Keratinocyte (primary cell): Measurements from ENCODE around the gene ZNRF1. TPM values are rescaled to one million over a fixed set of nuclear protein-coding genes. Genes with fewer than 3 reads are reported as not detected.

Experiments
- DNase-seq: peaks from one replicate; pipeline ENCODE4 v3.0.0-alpha.2; 2011; ENCODE audit warnings: low read depth, missing footprints, low spot score
- FAIRE-seq: peaks from 2 replicates; lab custom pipeline; 2011; peaks lifted over from hg19 to GRCh38; lab: Jason Lieb, UNC
- H2AFZ ChIP-seq: 2 replicates; pipeline ENCODE4 v1.6.0; 2012; ENCODE audit warnings: low read length, control low read depth, inconsistent platforms; ENCODE audit not compliant: control insufficient read depth
- H3K27ac ChIP-seq: 2 replicates; pipeline ENCODE4 v1.5.1; 2011; ENCODE audit warnings: low read length; ENCODE audit not compliant: control insufficient read depth, insufficient read depth
- H3K27me3 ChIP-seq: 3 replicates; pipeline ENCODE4 v1.6.0; 2011; ENCODE audit warnings: low read length; ENCODE audit not compliant: control insufficient read depth, insufficient read depth; ENCODE audit errors: extremely low read depth
- H3K36me3 ChIP-seq, 2 experiments: 2 replicates in 1 of 2; 3 replicates in 1 of 2; pipeline ENCODE4 v1.5.1; 2011; ENCODE audit warnings: low read length in 2 of 2, mild to moderate bottlenecking in 1 of 2; ENCODE audit not compliant: control insufficient read depth in 2 of 2, insufficient read depth in 2 of 2; ENCODE audit errors: extremely low read depth in 1 of 2
- H3K4me1 ChIP-seq: 3 replicates; pipeline ENCODE4 v1.5.1; 2011; ENCODE audit warnings: low read length; ENCODE audit not compliant: control insufficient read depth, insufficient read depth; ENCODE audit errors: extremely low read depth
- H3K4me2 ChIP-seq: 3 replicates; pipeline ENCODE4 v1.6.0; 2011; ENCODE audit warnings: low read depth, low read length; ENCODE audit not compliant: control insufficient read depth, insufficient read depth; ENCODE audit errors: extremely low read depth
- H3K4me3 ChIP-seq, 3 experiments: fragments of 200-600 bp in 1 of 3; sonication (generic) in 1 of 3; 2 replicates in 2 of 3; 3 replicates in 1 of 3; pipeline ENCODE4 v1.5.1; 2011 to 2016; ENCODE audit warnings: low read length in 3 of 3, mild to moderate bottlenecking in 3 of 3, control low read depth in 2 of 3, inconsistent platforms in 1 of 3, low read depth in 1 of 3, mixed read lengths in 1 of 3, mixed run types in 1 of 3, moderate library complexity in 1 of 3; ENCODE audit not compliant: control insufficient read depth in 2 of 3, insufficient read depth in 2 of 3; ENCODE audit errors: extremely low read depth in 1 of 3
- H3K79me2 ChIP-seq: 2 replicates; pipeline ENCODE4 v1.6.0; 2012; ENCODE audit warnings: low read length; ENCODE audit not compliant: control insufficient read depth, insufficient read depth
- H3K9ac ChIP-seq: 3 replicates; pipeline ENCODE4 v1.6.0; 2011; ENCODE audit warnings: low read length; ENCODE audit not compliant: control insufficient read depth, insufficient read depth; ENCODE audit errors: extremely low read depth
- H3K9me1 ChIP-seq: 3 replicates; pipeline ENCODE4 v1.6.0; 2011; ENCODE audit warnings: low read length; ENCODE audit not compliant: control insufficient read depth, insufficient read depth; ENCODE audit errors: extremely low read depth
- H3K9me3 ChIP-seq: 2 replicates; pipeline ENCODE4 v1.5.1; 2012; ENCODE audit warnings: low read depth, low read length; ENCODE audit not compliant: control insufficient read depth
- H4K20me1 ChIP-seq: 3 replicates; pipeline ENCODE4 v1.6.0; 2011; ENCODE audit warnings: low read length; ENCODE audit not compliant: control insufficient read depth, insufficient read depth; ENCODE audit errors: extremely low read depth
- CTCF ChIP-seq, 3 experiments: IDR thresholded peaks in 1 of 3; conservative IDR thresholded peaks in 1 of 3; optimal IDR thresholded peaks in 1 of 3; 2 replicates in 2 of 3; 3 replicates in 1 of 3; pipeline versions ENCODE3 to v1.5.1; 2011; ENCODE audit warnings: low read length in 3 of 3, mild to moderate bottlenecking in 3 of 3, moderate library complexity in 2 of 3, control low read depth in 1 of 3, inconsistent platforms in 1 of 3; ENCODE audit not compliant: insufficient read depth in 2 of 3; ENCODE audit errors: extremely low read depth in 1 of 3
- EZH2 ChIP-seq: IDR thresholded peaks from one replicate; pipeline ENCODE4 v1.6.1; 2012; ENCODE audit warnings: inconsistent platforms, mild to moderate bottlenecking, low read length, moderate library complexity
- dilution Hi-C: fragments of 300-500 bp; cut with MboI; formaldehyde crosslinking; loops from one replicate; pipeline ENCODE4 v1.7.0; 2020; ENCODE audit warnings: low sequenced_read_pairs; ENCODE audit not compliant: extremely low pct_ligation_motif_present
- polyA plus RNA-seq, 5 experiments: library from polyadenylated mRNA; depleted of rRNA in 3 of 5; stranded (reverse) in 3 of 5; stranded (forward) in 1 of 5; unstranded in 1 of 5; fragments of >200 nt; gene quantifications; 1 replicate in 1 of 5; 2 replicates in 3 of 5; 3 replicates in 1 of 5; pipeline versions ENCODE4 v1.2.1 to v1.2.3, GENCODE V29; 2011 to 2012; ENCODE audit warnings: missing spikeins in 2 of 5, low read depth in 1 of 5, low replicate concordance in 1 of 5

Gene ZNRF1
- polyA plus RNA-seq, 1 donor (not counting 4 experiments of a cell fraction or from before 2014, with no cell fraction given) = 19.1 TPM

- Histone ChIP-seq H3K9me3 (no peaks in the 10 kb centered on the region), H3K79me2 (peaks cover 47% of the 10 kb centered on the region), H3K4me2 (no peak overlapping the region), H3K27ac (no peak overlapping the region), H3K9me1 (peaks cover 2% of the 10 kb centered on the region), H3K36me3 (no peaks in the 10 kb centered on the region), H2AFZ (no peak overlapping the region), H3K27me3 (no peaks in the 10 kb centered on the region), H4K20me1 (peaks cover 2% of the 10 kb centered on the region), H3K4me3 (no peak overlapping the region), H3K9ac (no peak overlapping the region), H3K4me1 (no peaks in the 10 kb centered on the region)
- no peak for FAIRE-seq
- no peak for DNase-seq
- dilution Hi-C loops = no loop called here
- TF ChIP-seq EZH2 = no peak
Measured at GRCh38 chr16:75072239-75072947, 73.6 kb downstream of the ZNRF1 start.

GRCh38 chr16:75073545-75074303 lies 74.9 kb downstream of the ZNRF1 start:
- dilution Hi-C loops = no loop called here

GRCh38 chr16:75074304-75074793 lies 75.5 kb downstream of the ZNRF1 start:
- H3K4me2 ChIP-seq = no peak overlapping the region
- H3K9me1 ChIP-seq = peaks cover 2% of the 10 kb centered on the region
- TF ChIP-seq EZH2 (no peak), CTCF (optimal IDR thresholded peaks at IDR 0.05 in 1 of 3, IDR thresholded peaks at IDR 0.05 in 1 of 3, conservative IDR thresholded peaks at IDR 0.05 in 1 of 3; ENCODE audit: extremely low read depth in 1 of 3, insufficient read depth in 2 of 3, low read length in 3 of 3) (no peak)
- no peak for FAIRE-seq
- H2AFZ ChIP-seq = no peak overlapping the region
- no peaks in the 10 kb centered on the region for H3K36me3 ChIP-seq
- no peak for DNase-seq
- no peak overlapping the region for H3K4me3 ChIP-seq
- dilution Hi-C loops = no loop called here
- H3K27ac ChIP-seq = no peak overlapping the region
- no peaks in the 10 kb centered on the region for H3K27me3 ChIP-seq
- H3K9me3 ChIP-seq = no peaks in the 10 kb centered on the region
- no peaks in the 10 kb centered on the region for H4K20me1 ChIP-seq
- H3K4me1 ChIP-seq = no peaks in the 10 kb centered on the region
- peaks cover 44% of the 10 kb centered on the region for H3K79me2 ChIP-seq
- no peak overlapping the region for H3K9ac ChIP-seq

More at GRCh38 chr16:75073545-75074303, 74.9 kb downstream of the ZNRF1 start:
- H2AFZ ChIP-seq = no peak overlapping the region
- TF ChIP-seq EZH2 = no peak
- no peaks in the 10 kb centered on the region for H3K27me3 ChIP-seq
- H3K9ac ChIP-seq = no peak overlapping the region
- peaks cover 44% of the 10 kb centered on the region for H3K79me2 ChIP-seq
- FAIRE-seq (no peak), DNase-seq (no peak)
- H3K9me1 ChIP-seq = peaks cover 2% of the 10 kb centered on the region
- no peaks in the 10 kb centered on the region for H4K20me1 ChIP-seq
- H3K9me3 ChIP-seq = no peaks in the 10 kb centered on the region
- no peak overlapping the region for H3K4me3 ChIP-seq
- H3K27ac ChIP-seq = no peak overlapping the region
- no peaks in the 10 kb centered on the region for H3K36me3 ChIP-seq
- H3K4me1 ChIP-seq = no peaks in the 10 kb centered on the region
- H3K4me2 ChIP-seq = no peak overlapping the region
